HepG2 (cell line): ENCODE results near the gene C16orf95. TPM values are rescaled to one million over a fixed set of nuclear protein-coding genes. Genes with fewer than 3 reads are reported as not detected.
A peak's percentile ranks its signal among the peaks of the same experiment; 100 is the strongest.

Experiments
- ATAC-seq: fragments of 200-7000 bp; cut with Tn5 transposase; 3 replicates; pipeline ENCODE4 v1.9.1; 2020; ENCODE audit warnings: mild to moderate bottlenecking, moderate library complexity
- BruUV-seq: library from RNA; stranded (reverse); fragments of 400-500 nt; replicated peaks from 2 replicates; lab custom pipeline; 2021; lab: Mats Ljungman, UMichigan
- CTCF ChIA-PET: fragments of 300-600 bp; formaldehyde crosslinking; extraction: SDS; loops from one replicate; lab custom pipeline; 2021; ENCODE audit warnings: low total read pairs, inconsistent platforms, low intra/inter-chr PET ratio; lab: Yijun Ruan, JAX
- POLR2A ChIA-PET: fragments of 350-600 bp; sonication (Branson Sonifier 250); formaldehyde crosslinking; loops from one replicate; lab custom pipeline; 2020; ENCODE audit warnings: antibody characterized with exemption, inconsistent platforms; lab: Yijun Ruan, JAX
- DNase-seq: peaks from one replicate; pipeline ENCODE4 v3.0.0-alpha.2; 2015; ENCODE audit warnings: low spot score
- FAIRE-seq: peaks from 3 replicates; lab custom pipeline; 2011; peaks lifted over from hg19 to GRCh38; lab: Jason Lieb, UNC
- H2AFZ ChIP-seq: one replicate; pipeline ENCODE4 v1.6.1; 2011; ENCODE audit warnings: low read length, inconsistent platforms
- H3K27ac ChIP-seq: fragments of 300-600 bp; 3 replicates; pipeline ENCODE4 v1.8.0; 2011; ENCODE audit warnings: mixed run types, mild to moderate bottlenecking, mixed read lengths, low read length, inconsistent platforms; ENCODE audit not compliant: insufficient read depth; ENCODE audit errors: extremely low read length
- H3K27me3 ChIP-seq, 2 experiments: fragments of 200-600 bp in 1 of 2; 2 replicates in 1 of 2; 3 replicates in 1 of 2; pipeline versions ENCODE4 v1.6.0 to v1.8.0; 2011; ENCODE audit warnings: low read length in 2 of 2, mild to moderate bottlenecking in 2 of 2, moderate library complexity in 2 of 2, inconsistent platforms in 1 of 2; ENCODE audit not compliant: insufficient read depth in 2 of 2, control insufficient read depth in 1 of 2
- H3K36me3 ChIP-seq, 2 experiments: fragments of 200-600 bp in 1 of 2; replicated peaks in 1 of 2; 2 replicates in 1 of 2; 3 replicates in 1 of 2; pipeline versions ENCODE4 v1.5.1 to v1.8.0; 2011; ENCODE audit warnings: low read length in 2 of 2, inconsistent platforms in 1 of 2; ENCODE audit not compliant: insufficient read depth in 2 of 2, control insufficient read depth in 1 of 2
- H3K4me1 ChIP-seq: 2 replicates; pipeline ENCODE4 v1.5.1; 2012; ENCODE audit warnings: low read length, inconsistent platforms; ENCODE audit not compliant: insufficient read depth
- H3K4me2 ChIP-seq: 2 replicates; pipeline ENCODE4 v1.6.0; 2011; ENCODE audit warnings: low read depth, low read length, inconsistent platforms
- H3K4me3 ChIP-seq, 3 experiments: fragments of 200-600 bp in 1 of 3; sonication (generic), shearing (Covaris generic) in 1 of 3; replicated peaks in 1 of 3; 2 replicates each; pipeline ENCODE4 v1.5.1; 2011 to 2016; ENCODE audit warnings: low read length in 3 of 3, inconsistent platforms in 2 of 3, low read depth in 2 of 3, mild to moderate bottlenecking in 2 of 3, control low read depth in 1 of 3, mixed read lengths in 1 of 3; ENCODE audit not compliant: insufficient read depth in 1 of 3
- H3K79me2 ChIP-seq: one replicate; pipeline ENCODE4 v1.6.1; 2011; ENCODE audit warnings: low read length, inconsistent platforms; ENCODE audit not compliant: insufficient read depth
- H3K9ac ChIP-seq: 2 replicates; pipeline ENCODE4 v1.6.0; 2011; ENCODE audit warnings: mild to moderate bottlenecking, low read depth, low read length, inconsistent platforms; ENCODE audit not compliant: insufficient read depth
- H3K9me3 ChIP-seq: 2 replicates; pipeline ENCODE4 v1.5.1; 2012; ENCODE audit warnings: mild to moderate bottlenecking, low read length
- H4K20me1 ChIP-seq: 2 replicates; pipeline ENCODE4 v1.6.0; 2011; ENCODE audit warnings: inconsistent platforms, mild to moderate bottlenecking, low read length, moderate library complexity; ENCODE audit not compliant: insufficient read depth
- AGO2 ChIP-seq: fragments of 200-400 bp; formaldehyde crosslinking; optimal IDR thresholded peaks from 2 replicates; pipeline ENCODE3; 2017; ENCODE audit warnings: mild to moderate bottlenecking, low read depth, low read length, moderate library complexity
- DMAP1 ChIP-seq: IDR thresholded peaks from 2 replicates; pipeline ENCODE4 v1.6.1; 2016
- ISL2 ChIP-seq: sonication (generic); formaldehyde crosslinking; IDR thresholded peaks from 2 replicates; pipeline ENCODE4 v1.5.0; 2020; ENCODE audit warnings: missing genetic modification reagents
- RBM22 ChIP-seq: fragments of 200-400 bp; formaldehyde crosslinking; optimal IDR thresholded peaks from 2 replicates; pipeline ENCODE3; 2017; ENCODE audit warnings: mild to moderate bottlenecking, low read length, moderate library complexity
- RNF2 ChIP-seq: fragments of 450-650 bp; conservative IDR thresholded peaks from 2 replicates; pipeline ENCODE4 v1.6.1; 2016; ENCODE audit warnings: low read depth
- SMAD9 ChIP-seq: sonication (generic); formaldehyde crosslinking; IDR thresholded peaks from 2 replicates; pipeline ENCODE4 v1.5.1; 2020; ENCODE audit warnings: mild to moderate bottlenecking, missing genetic modification reagents
- ZNF235 ChIP-seq: sonication (generic); formaldehyde crosslinking; IDR thresholded peaks from 2 replicates; pipeline ENCODE4 v1.8.1; 2023; ENCODE audit warnings: mild to moderate bottlenecking, missing genetic modification reagents, borderline replicate concordance
- ZNF615 ChIP-seq: sonication (generic); formaldehyde crosslinking; IDR thresholded peaks from 2 replicates; pipeline ENCODE4 v1.5.0; 2020; ENCODE audit warnings: mild to moderate bottlenecking, missing genetic modification reagents, borderline replicate concordance
- ZNF652 ChIP-seq: IDR thresholded peaks from 2 replicates; pipeline ENCODE4 v1.6.1; 2016; ENCODE audit warnings: low read depth, borderline replicate concordance
- WGBS: methylation state at CpG from one replicate; pipeline ENCODE4 v1.1.6; 2017; ENCODE audit warnings: low lambda C conversion rate; 5-methylcytosine and 5-hydroxymethylcytosine counted together
- in situ Hi-C: cut with HindIII; loops from 2 replicates; pipeline ENCODE4 v1.10.0; 2017; ENCODE audit warnings: low pct_unique_long_range_greater_than_20kb; ENCODE audit not compliant: extremely low pct_ligation_motif_present
- intact Hi-C: fragments of 100-400 bp; cut with micrococcal nuclease; formaldehyde crosslinking; loops from one replicate; pipeline ENCODE4 v1.10.0; 2022; ENCODE audit not compliant: unreplicated experiment
- polyA plus RNA-seq, 8 experiments: library from polyadenylated mRNA; depleted of rRNA in 3 of 8; stranded (reverse) in 7 of 8; unstranded in 1 of 8; fragments of >200 nt; fragmentation: Illumina TruSeq in 4 of 8; extraction: Trizol in 4 of 8; gene quantifications; 2 replicates each; pipeline versions ENCODE4 v1.2.1 to v1.2.3, GENCODE V29; 2011 to 2016; ENCODE audit warnings: low read depth in 4 of 8, missing spikeins in 1 of 8, mixed read lengths in 1 of 8; ENCODE audit not compliant: insufficient read depth in 1 of 8
- total RNA-seq, 5 experiments: library from RNA; depleted of rRNA; stranded (reverse); fragments of >200 nt; fragmentation: Illumina TruSeq; extraction: Trizol; gene quantifications; 2 replicates each; pipeline ENCODE4 v1.2.3, GENCODE V29; 2016; ENCODE audit warnings: low read depth in 1 of 5
- TF ChIP-seq, protein P1 (sequence below): IDR thresholded peaks from 2 replicates; pipeline ENCODE4 v1.6.1; 2018; ENCODE audit warnings: missing genetic modification reagents, mild to moderate bottlenecking, missing compliant biosample characterization
- TF ChIP-seq, protein P2 (sequence below): sonication (generic); formaldehyde crosslinking; IDR thresholded peaks from 2 replicates; pipeline ENCODE4 v1.5.1; 2020; ENCODE audit warnings: mild to moderate bottlenecking, missing genetic modification reagents, moderate library complexity
- TF ChIP-seq, protein P3 (sequence below): sonication (generic); formaldehyde crosslinking; conservative IDR thresholded peaks from 2 replicates; pipeline ENCODE4 v1.4.0; 2020; ENCODE audit warnings: missing genetic modification reagents

C16orf95 gene
- total and polyA plus RNA-seq, 2 of the 13 experiments (the other 11 are each of a cell fraction or from before 2014, with no cell fraction given) = 2.8 to 8.6 TPM

DNA sequence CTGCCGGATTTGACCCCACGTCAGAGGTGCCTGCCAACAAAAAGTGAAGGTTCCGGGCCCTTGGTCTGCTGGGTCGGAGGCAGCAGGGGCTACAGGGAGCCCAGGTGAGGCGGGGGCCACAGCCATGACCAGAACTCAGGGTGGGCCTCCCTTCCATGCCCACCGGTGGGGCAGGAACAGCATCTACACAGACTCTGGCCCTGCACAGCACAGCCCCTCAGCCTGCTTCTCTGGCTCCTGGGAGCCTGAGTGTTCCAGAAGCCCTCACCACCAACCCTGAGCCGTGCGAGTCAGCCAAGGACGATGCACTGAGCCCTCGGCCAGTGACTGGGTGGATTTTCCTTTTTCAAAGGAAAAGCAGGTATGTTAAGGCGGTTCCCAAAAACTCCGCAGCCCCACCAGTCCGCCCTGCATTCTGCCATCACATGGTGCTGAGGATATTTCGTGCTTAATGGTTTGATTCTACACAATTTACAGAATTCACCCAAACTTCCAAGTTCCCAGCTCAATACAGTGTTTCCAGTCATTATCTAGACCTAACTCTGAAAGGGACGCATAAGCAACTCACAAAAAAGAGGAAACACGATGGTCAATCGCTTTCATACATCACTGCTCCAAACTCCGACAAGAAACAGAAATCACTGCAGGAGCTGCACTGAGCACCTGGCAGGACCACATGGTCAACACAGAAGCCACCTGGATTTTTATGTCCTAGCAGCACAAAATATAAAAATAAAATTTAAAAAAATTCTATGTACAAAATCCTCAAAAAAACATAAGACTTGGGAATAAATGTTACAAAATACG, 19.4 kb upstream of the C16orf95 start:
- peaks cover 68 to 95% of the 10 kb centered on the region in 2 experiments for H3K36me3 ChIP-seq
- BruUV-seq = no TSS peak
- intact Hi-C loops (no loop called here), in situ Hi-C loops (no loop called here)
- DNase-seq (no peak), ATAC-seq (no peak), FAIRE-seq (no peak)
- TF ChIP-seq ZNF615 (0 out of 2 replicates have a peak, but pooled peaks have one; percentile 41), ZNF235 (CRISPR knock-in tag) (no peak), AGO2 (peak; percentile 88)
- ChIA-PET CTCF (no interaction called here), POLR2A (no interaction called here)
- no peak overlapping the region for H3K9ac ChIP-seq
- H3K4me1 ChIP-seq = no peaks in the 10 kb centered on the region
- H3K9me3 ChIP-seq = no peaks in the 10 kb centered on the region
- WGBS = 98% methylated on average over 16 of the region's 19 CpGs
- H3K4me3 ChIP-seq = no peak overlapping the region
- H3K27me3 ChIP-seq = no peaks in the 10 kb centered on the region
- no peak overlapping the region for H3K4me2 ChIP-seq
- no peak overlapping the region for H3K27ac ChIP-seq
- H4K20me1 ChIP-seq = peaks cover 84% of the 10 kb centered on the region
- no peak overlapping the region for H2AFZ ChIP-seq
- peaks cover 46% of the 10 kb centered on the region for H3K79me2 ChIP-seq

DNA sequence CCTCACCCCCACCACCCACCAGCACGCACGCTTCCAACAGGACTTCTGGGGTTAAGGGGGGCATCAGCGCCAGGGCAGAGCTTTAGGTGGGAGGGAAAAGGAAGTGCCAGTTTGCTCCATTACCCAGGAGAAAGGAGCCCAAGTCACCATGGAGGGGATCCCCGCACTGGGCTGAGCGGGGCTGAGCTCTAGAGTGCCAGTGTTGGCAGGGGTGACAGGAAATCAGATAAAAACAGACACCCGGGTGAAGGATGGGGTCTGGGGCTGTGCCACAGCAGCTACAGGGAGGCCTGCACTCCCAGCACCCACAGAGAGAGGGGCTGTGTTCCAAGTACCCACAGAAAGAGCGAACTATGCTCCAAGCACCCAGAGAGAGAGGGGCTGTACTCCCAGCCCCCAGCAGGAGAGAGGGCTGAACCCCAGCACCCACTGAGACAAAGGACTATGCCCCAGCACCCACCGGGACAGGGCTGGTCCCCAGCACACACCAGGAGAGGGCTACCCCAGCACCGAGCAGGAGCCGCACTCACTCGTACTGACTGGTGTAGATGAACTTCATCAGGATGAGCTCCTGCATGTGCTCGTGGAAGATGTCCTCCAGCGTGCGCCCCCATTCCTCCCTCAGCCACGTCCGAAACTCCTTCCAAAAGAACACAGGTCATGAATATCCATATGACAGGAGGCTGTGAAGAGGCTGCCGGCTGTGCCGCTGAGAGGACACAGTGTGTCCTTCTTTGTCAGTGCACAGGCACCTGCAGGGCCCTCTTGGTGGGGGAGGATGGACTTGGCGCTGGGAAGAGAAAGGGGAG, 18.6 kb upstream of the C16orf95 start:
- Histone ChIP-seq H3K27ac (no peak overlapping the region), H2AFZ (no peak overlapping the region), H3K4me2 (no peak overlapping the region), H3K4me3 (no peak overlapping the region), H3K36me3 (peaks cover 71 to 96% of the 10 kb centered on the region in 2 experiments), H4K20me1 (peaks cover 89% of the 10 kb centered on the region), H3K27me3 (no peaks in the 10 kb centered on the region), H3K4me1 (no peaks in the 10 kb centered on the region), H3K9me3 (no peaks in the 10 kb centered on the region), H3K79me2 (peaks cover 38% of the 10 kb centered on the region), H3K9ac (no peak overlapping the region)
- in situ Hi-C loops (no loop called here), intact Hi-C loops (no loop called here)
- BruUV-seq = no TSS peak
- DNase-seq (no peak), FAIRE-seq (no peak), ATAC-seq (peak; percentile 2; the same call in 2 of the 3 replicates)
- WGBS = 96% methylated on average over 14 of the region's 19 CpGs
- ChIA-PET POLR2A (no interaction called here), CTCF (no interaction called here)
- TF ChIP-seq DMAP1 = no peak
- TF ChIP-seq, protein P1, sequence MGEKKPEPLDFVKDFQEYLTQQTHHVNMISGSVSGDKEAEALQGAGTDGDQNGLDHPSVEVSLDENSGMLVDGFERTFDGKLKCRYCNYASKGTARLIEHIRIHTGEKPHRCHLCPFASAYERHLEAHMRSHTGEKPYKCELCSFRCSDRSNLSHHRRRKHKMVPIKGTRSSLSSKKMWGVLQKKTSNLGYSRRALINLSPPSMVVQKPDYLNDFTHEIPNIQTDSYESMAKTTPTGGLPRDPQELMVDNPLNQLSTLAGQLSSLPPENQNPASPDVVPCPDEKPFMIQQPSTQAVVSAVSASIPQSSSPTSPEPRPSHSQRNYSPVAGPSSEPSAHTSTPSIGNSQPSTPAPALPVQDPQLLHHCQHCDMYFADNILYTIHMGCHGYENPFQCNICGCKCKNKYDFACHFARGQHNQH = no peak
- TF ChIP-seq ISL2 (CRISPR knock-in tag) = no peak
- TF ChIP-seq ZNF652 (CRISPR knock-in tag) = no peak
- TF ChIP-seq, protein P2, sequence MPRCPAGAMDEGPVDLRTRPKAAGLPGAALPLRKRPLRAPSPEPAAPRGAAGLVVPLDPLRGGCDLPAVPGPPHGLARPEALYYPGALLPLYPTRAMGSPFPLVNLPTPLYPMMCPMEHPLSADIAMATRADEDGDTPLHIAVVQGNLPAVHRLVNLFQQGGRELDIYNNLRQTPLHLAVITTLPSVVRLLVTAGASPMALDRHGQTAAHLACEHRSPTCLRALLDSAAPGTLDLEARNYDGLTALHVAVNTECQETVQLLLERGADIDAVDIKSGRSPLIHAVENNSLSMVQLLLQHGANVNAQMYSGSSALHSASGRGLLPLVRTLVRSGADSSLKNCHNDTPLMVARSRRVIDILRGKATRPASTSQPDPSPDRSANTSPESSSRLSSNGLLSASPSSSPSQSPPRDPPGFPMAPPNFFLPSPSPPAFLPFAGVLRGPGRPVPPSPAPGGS (CRISPR knock-in tag) = no peak
- TF ChIP-seq RBM22 = peak; percentile 4
- TF ChIP-seq, protein P3, sequence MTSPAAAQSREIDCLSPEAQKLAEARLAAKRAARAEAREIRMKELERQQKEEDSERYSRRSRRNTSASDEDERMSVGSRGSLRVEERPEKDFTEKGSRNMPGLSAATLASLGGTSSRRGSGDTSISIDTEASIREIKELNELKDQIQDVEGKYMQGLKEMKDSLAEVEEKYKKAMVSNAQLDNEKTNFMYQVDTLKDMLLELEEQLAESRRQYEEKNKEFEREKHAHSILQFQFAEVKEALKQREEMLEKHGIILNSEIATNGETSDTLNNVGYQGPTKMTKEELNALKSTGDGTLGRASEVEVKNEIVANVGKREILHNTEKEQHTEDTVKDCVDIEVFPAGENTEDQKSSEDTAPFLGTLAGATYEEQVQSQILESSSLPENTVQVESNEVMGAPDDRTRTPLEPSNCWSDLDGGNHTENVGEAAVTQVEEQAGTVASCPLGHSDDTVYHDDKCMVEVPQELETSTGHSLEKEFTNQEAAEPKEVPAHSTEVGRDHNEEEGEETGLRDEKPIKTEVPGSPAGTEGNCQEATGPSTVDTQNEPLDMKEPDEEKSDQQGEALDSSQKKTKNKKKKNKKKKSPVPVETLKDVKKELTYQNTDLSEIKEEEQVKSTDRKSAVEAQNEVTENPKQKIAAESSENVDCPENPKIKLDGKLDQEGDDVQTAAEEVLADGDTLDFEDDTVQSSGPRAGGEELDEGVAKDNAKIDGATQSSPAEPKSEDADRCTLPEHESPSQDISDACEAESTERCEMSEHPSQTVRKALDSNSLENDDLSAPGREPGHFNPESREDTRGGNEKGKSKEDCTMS (CRISPR knock-in tag) = no peak
- no peak for TF ChIP-seq SMAD9 (CRISPR knock-in tag)
- no peak for TF ChIP-seq RNF2
